ENCODE results near the gene PIP4K2C. TPM values are rescaled to one million over a fixed set of nuclear protein-coding genes. Genes with fewer than 3 reads are reported as not detected.

Gene PIP4K2C
- total RNA-seq, 1 experiment from 2014 or later = 88.6 TPM

DNA sequence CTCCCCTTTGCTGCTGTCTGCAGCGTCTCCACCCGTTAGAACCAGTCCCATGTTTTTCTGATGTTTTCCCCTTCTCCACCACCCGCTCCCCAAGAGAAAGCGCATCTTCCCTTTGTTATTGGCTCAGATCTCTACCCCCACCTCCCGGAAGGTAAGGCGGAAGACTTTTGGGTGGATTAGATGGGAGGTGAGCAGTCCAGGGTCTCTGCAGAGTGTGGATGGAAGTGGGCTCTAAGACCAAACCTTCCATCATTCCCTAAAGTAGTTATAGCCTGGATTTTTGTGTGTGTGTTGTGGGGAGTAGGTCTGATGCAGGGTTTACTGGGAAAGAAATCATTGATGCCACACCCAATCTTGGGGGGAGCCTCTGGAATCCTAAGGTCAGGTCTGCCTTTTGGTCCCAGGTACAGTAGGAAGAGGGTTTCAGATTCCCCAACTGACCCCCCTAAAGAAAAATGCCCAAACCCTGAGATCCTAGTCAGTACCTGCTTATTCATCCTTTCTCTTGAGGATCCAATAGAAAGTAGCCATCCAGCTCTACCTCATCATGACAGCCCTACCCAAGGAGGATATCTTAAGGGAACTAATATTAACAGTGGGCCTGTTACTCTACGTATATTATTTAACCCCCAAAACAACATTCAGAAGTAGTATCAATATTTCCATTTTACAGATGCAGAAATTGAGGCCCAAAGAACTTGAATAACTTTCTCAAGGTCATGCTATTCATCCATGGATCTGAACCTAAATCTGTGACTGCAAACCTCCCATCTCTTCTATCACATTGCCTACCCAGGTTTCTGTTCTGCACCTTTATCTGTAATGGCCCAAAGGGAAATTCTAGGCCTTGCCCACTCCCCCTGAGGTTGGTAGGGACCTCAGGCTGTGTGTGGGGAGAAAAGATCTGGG, 40.1 kb upstream of the PIP4K2C start:
- Histone ChIP-seq H3K9ac (ENCODE audit: low read length) (no peak overlapping the region), H3K4me2 (ENCODE audit: low read length) (no peak overlapping the region), H3K27ac (ENCODE audit: low read length) (no peak overlapping the region), H4K20me1 (ENCODE audit: low read length) (no peaks in the 10 kb centered on the region), H3K36me3 (ENCODE audit: low read depth, low read length) (no peaks in the 10 kb centered on the region), H3K27me3 (ENCODE audit: low read length) (no peaks in the 10 kb centered on the region), H3K9me3 (ENCODE audit: low read length) (no peaks in the 10 kb centered on the region), H2AFZ (ENCODE audit: low read length) (no peak overlapping the region), H3K4me3 (ENCODE audit: low read length) (no peak overlapping the region), H3K79me2 (ENCODE audit: low read length) (peaks cover 10% of the 10 kb centered on the region), H3K9me2 (replicated peaks; ENCODE audit: low read length) (no peaks in the 10 kb centered on the region), H3F3A (ENCODE audit: low read length, unreplicated experiment) (no peaks in the 10 kb centered on the region), H3K4me1 (ENCODE audit: insufficient read depth, low read length) (peaks cover 8% of the 10 kb centered on the region)
- intact Hi-C loops (cut with micrococcal nuclease) = no loop called here
- CTCF ChIA-PET = no interaction called here
- DNase-seq (no peak), ATAC-seq (no peak)
- POLR2A ChIA-PET (ENCODE audit: unreplicated experiment) = no interaction called here
- TF ChIP-seq, protein P1, sequence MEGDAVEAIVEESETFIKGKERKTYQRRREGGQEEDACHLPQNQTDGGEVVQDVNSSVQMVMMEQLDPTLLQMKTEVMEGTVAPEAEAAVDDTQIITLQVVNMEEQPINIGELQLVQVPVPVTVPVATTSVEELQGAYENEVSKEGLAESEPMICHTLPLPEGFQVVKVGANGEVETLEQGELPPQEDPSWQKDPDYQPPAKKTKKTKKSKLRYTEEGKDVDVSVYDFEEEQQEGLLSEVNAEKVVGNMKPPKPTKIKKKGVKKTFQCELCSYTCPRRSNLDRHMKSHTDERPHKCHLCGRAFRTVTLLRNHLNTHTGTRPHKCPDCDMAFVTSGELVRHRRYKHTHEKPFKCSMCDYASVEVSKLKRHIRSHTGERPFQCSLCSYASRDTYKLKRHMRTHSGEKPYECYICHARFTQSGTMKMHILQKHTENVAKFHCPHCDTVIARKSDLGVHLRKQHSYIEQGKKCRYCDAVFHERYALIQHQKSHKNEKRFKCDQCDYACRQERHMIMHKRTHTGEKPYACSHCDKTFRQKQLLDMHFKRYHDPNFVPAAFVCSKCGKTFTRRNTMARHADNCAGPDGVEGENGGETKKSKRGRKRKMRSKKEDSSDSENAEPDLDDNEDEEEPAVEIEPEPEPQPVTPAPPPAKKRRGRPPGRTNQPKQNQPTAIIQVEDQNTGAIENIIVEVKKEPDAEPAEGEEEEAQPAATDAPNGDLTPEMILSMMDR (conservative IDR thresholded peaks at IDR 0.05; ENCODE audit: low read depth, low read length) = no peak
- TF ChIP-seq EZH2phosphoT487 (IDR thresholded peaks at IDR 0.05; ENCODE audit: borderline replicate concordance, low read length) (no peak), EZH2 (IDR thresholded peaks at IDR 0.05; ENCODE audit: low read length, unreplicated experiment) (no peak)
- no TSS peak for BruUV-seq (replicated peaks)

DNA sequence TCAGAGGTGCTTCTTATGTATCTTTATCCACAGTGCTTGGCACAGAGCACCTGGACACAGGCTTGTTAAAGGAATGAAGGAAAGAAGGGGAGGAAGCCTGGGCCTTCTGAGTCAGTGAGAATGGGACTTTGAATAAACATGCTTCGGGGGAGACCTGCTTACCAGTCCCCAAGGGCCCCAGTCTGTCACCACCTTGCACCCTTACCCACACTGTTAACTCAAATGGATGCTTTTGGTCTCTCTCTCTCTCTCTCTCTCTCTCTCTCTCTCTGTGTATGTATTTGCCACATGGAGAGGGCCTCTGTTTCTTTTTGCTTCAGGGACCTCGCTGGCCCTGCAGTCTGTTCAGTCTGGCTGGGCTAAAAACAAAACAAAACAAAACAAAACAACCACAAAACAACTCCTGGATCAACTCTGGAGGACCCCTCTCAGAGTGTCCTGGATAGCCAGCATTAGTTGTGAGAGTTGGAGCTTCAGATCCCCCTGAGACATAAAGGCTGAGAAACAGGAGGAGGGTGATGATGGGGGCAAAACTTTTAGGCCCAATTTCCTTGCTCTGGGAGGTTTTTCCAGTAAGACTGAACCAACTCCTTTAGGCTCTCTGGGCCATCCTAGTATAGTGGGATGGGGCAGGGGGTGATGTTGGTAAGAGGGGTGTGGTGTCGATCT, 39.2 kb upstream of the PIP4K2C start:
- no TSS peak for BruUV-seq (replicated peaks)
- no peaks in the 10 kb centered on the region for H3K36me3 ChIP-seq (ENCODE audit: low read depth, low read length)
- H3K9me3 ChIP-seq (ENCODE audit: low read length) = no peaks in the 10 kb centered on the region
- ChIA-PET CTCF (no interaction called here), POLR2A (ENCODE audit: unreplicated experiment) (no interaction called here)
- H4K20me1 ChIP-seq (ENCODE audit: low read length) = no peaks in the 10 kb centered on the region
- H3K27ac ChIP-seq (ENCODE audit: low read length) = no peak overlapping the region
- ATAC-seq = no peak
- H2AFZ ChIP-seq (ENCODE audit: low read length) = no peak overlapping the region
- no peaks in the 10 kb centered on the region for H3F3A ChIP-seq (ENCODE audit: low read length, unreplicated experiment)
- H3K4me3 ChIP-seq (ENCODE audit: low read length) = no peak overlapping the region
- TF ChIP-seq EZH2phosphoT487 (IDR thresholded peaks at IDR 0.05; ENCODE audit: borderline replicate concordance, low read length) (no peak), EZH2 (IDR thresholded peaks at IDR 0.05; ENCODE audit: low read length, unreplicated experiment) (no peak)
- TF ChIP-seq, protein P1 (conservative IDR thresholded peaks at IDR 0.05; ENCODE audit: low read depth, low read length) = no peak
- no peak for DNase-seq
- intact Hi-C loops (cut with micrococcal nuclease) = no loop called here
- H3K4me1 ChIP-seq (ENCODE audit: insufficient read depth, low read length) = peaks cover 3% of the 10 kb centered on the region; the same call in 1 of the 2 replicates
- no peak overlapping the region for H3K4me2 ChIP-seq (ENCODE audit: low read length)
- peaks cover 2% of the 10 kb centered on the region for H3K79me2 ChIP-seq (ENCODE audit: low read length)
- no peaks in the 10 kb centered on the region for H3K27me3 ChIP-seq (ENCODE audit: low read length)
- H3K9ac ChIP-seq (ENCODE audit: low read length) = no peak overlapping the region
- H3K9me2 ChIP-seq (replicated peaks; ENCODE audit: low read length) = no peaks in the 10 kb centered on the region

DNA sequence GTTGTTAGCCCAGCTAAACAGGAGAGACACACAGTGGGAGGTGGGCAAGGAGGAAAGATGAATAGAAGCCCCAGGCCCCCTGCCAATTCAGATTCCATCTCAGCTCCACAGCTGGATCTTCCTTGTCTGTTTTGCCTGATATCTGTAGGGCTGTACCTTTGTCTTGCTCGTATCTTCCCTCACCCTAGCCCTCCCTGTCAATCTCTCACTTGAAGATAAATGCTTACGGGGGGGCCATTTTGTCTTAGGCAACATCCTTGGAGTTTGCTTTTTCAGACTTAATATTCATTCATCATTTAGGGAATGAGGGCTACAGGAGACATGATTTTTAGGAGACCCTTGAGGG, 38.7 kb upstream of the PIP4K2C start:
- Histone ChIP-seq H3K9me3 (ENCODE audit: low read length) (no peaks in the 10 kb centered on the region), H3K79me2 (ENCODE audit: low read length) (no peaks in the 10 kb centered on the region), H2AFZ (ENCODE audit: low read length) (no peak overlapping the region), H3K9me2 (replicated peaks; ENCODE audit: low read length) (no peaks in the 10 kb centered on the region), H3K4me2 (ENCODE audit: low read length) (no peak overlapping the region), H3K9ac (ENCODE audit: low read length) (no peak overlapping the region), H4K20me1 (ENCODE audit: low read length) (no peaks in the 10 kb centered on the region), H3K27ac (ENCODE audit: low read length) (no peak overlapping the region), H3K4me3 (ENCODE audit: low read length) (no peak overlapping the region), H3K27me3 (ENCODE audit: low read length) (no peaks in the 10 kb centered on the region), H3K36me3 (ENCODE audit: low read depth, low read length) (no peaks in the 10 kb centered on the region), H3K4me1 (ENCODE audit: insufficient read depth, low read length) (peaks cover 3% of the 10 kb centered on the region; the same call in 1 of the 2 replicates), H3F3A (ENCODE audit: low read length, unreplicated experiment) (no peaks in the 10 kb centered on the region)
- ATAC-seq (no peak), DNase-seq (no peak)
- CTCF ChIA-PET = no interaction called here
- POLR2A ChIA-PET (ENCODE audit: unreplicated experiment) = no interaction called here
- BruUV-seq (replicated peaks) = no TSS peak
- intact Hi-C loops (cut with micrococcal nuclease) = no loop called here
- TF ChIP-seq, protein P1 (conservative IDR thresholded peaks at IDR 0.05; ENCODE audit: low read depth, low read length) = no peak
- no peak for TF ChIP-seq EZH2 (IDR thresholded peaks at IDR 0.05; ENCODE audit: low read length, unreplicated experiment)
- no peak for TF ChIP-seq EZH2phosphoT487 (IDR thresholded peaks at IDR 0.05; ENCODE audit: borderline replicate concordance, low read length)

Measured in PC-3 (cell line).